Lower leg skin (tissue), 3 donors: ENCODE measurements around the gene AIM2.

Source experiments
- POLR2A ChIP-seq, 2 donors: fragments of 450-650 bp; IDR thresholded peaks; one replicate each; pipeline ENCODE4 v1.6.1; 2016 to 2017; ENCODE audit warnings: antibody characterized with exemption in 2 of 2, mild to moderate bottlenecking in 1 of 2, moderate library complexity in 1 of 2
- TF ChIP-seq, protein P1 (sequence below), 3 donors: fragments of 450-650 bp; IDR thresholded peaks; one replicate each; pipeline ENCODE4 v1.5.1; 2016; ENCODE audit warnings: antibody characterized with exemption in 3 of 3, mild to moderate bottlenecking in 3 of 3, moderate library complexity in 2 of 3

DNA sequence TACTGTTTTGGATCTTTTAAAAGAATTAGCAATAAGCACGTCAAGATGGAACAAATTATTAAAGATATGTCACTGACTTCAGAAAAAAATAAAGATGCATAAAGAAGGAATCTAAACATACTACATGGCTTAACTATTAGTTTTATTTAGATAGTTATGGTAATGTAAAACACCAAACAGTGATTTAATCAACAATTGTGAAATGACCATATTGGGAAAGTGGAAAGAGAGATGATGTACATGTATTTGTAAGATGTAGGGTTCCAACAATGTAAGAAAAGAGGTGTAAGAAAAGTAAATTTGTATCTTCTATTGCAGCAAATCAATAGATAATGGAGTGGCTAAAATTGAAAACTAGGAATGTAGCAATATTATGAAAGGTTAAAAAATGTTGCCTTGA lies 6.4 kb upstream of the AIM2 start:
- TF ChIP-seq, protein P1, sequence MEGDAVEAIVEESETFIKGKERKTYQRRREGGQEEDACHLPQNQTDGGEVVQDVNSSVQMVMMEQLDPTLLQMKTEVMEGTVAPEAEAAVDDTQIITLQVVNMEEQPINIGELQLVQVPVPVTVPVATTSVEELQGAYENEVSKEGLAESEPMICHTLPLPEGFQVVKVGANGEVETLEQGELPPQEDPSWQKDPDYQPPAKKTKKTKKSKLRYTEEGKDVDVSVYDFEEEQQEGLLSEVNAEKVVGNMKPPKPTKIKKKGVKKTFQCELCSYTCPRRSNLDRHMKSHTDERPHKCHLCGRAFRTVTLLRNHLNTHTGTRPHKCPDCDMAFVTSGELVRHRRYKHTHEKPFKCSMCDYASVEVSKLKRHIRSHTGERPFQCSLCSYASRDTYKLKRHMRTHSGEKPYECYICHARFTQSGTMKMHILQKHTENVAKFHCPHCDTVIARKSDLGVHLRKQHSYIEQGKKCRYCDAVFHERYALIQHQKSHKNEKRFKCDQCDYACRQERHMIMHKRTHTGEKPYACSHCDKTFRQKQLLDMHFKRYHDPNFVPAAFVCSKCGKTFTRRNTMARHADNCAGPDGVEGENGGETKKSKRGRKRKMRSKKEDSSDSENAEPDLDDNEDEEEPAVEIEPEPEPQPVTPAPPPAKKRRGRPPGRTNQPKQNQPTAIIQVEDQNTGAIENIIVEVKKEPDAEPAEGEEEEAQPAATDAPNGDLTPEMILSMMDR (IDR thresholded peaks at IDR 0.05), result no peak
- TF ChIP-seq POLR2A (IDR thresholded peaks at IDR 0.05), result no peak
